Left forelimb (tissue), 1 donor: Measurements from ENCODE around the gene ASB15.

Experiments used
- DNase-seq: peaks from one replicate; pipeline ENCODE4 v3.0.0-alpha.2; 2018; ENCODE audit warnings: low spot score

The ASB15 gene

DNA sequence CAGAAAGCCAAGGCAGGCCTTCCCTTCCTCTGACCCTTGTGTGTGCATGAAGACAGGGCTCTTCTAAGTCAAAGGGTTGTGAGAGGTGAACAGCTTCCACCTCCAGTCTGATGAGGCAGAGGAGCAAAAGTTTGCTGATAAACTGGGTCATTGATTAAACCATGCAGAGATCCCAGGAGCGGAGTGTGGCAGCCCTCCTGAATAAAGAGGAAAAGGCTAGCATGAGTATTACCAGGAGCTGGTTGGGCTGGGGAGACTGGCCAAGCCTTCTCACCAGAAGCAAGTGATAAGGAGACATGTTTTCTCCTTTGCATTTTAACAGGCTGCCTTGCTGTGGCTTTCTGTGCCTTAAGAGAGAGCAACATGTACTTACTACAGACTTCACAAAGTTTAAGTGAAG, 64.3 kb downstream of the ASB15 start:
- DNase-seq: no peak

DNA sequence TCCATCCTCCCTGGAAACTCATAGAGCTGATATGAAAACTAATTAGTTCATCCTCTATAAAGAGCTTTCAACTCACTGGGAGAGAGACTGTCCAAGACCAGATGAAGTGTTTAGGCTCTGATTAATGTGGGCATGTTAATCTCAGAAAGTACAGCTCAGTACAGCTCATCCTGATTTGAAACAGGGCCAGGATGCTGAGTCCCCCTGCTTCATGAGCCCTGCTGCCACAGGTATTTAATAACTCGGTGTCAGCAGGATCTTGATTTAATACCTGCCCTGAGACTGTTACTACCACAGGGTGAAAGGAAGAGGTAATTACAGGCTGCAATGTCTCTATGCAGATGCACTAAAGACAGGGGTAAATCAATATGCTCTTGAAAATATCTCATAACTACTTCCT, 64.9 kb downstream of the ASB15 start:
- no peak for DNase-seq

DNA sequence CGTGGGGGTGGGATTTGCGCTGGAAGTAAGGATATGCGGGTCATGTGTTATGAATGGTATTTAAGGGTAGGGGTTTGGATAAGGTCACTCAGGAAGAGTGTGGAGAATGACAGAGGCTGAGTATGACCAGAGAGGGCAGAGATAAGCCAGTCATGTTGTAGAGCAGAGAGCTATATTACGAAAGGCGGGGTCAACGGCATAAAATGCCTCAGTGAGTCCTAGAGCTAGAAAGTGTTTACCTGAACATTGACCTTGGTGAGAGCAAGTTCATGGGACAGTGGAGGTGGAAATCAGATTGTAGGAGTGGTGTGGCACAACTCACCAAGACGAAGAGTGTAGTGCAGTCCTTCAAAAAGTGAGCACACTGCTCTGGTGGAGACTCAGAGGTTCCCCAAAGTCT, 67.9 kb downstream of the ASB15 start:
- DNase-seq: no peak

DNA sequence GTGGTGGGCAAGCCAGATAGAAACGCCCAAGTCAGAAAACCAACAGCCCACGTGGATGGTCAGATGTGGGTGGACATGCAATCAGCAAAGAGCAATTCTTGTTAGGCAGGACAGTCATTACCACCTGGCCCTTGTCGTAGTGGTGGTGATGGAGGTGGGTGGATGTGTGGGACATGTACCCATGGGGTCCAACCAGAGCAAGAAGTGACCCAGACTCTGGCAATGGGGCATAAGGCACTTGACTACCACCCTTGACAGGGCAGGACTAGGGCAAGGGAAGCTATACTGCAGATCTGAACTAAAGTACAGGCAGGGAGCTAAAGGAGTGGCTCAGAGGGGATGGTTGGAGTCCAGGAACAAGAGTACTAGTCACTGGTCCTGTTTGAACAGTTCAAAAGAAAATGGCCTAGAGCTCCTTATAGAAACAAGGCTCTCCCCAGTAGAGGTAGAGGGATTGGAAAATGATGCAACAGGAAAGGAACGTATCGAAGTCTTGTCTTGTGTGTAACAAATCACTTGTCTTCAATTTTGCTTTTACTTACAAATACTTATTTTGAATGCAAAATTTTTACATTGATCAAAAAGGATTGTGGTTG, 71.6 kb downstream of the ASB15 start:
- DNase-seq: no peak

DNA sequence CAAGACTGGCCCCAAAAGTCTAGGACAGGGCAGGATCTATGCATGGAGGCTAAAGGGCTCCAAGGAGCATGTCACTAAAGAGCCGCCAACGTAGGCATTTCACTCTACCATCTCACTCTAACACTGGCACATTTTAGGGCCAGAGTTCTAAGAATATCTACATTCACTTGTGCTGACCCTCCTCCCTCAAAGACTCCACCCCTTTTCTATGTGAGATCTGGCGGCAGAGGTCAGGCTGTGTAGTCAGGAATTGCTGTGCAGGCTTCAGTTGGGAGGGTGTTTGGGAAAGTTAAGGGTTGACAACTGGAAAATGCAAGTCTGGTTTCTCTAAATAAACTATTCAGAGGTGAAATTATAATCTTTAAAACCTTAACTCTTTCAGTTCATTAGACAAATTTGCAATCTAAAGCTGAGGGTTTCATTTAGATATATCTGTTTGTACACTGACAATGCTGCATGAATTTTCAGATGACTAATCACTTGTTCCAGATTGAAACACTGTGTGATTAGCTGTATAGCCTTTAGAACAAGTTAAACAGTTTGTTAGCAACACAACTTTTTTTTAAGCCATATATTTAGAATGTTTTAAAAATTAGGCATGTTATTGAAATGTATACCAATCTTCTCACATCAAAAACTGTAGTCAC, 72.3 kb downstream of the ASB15 start:
- DNase-seq: no peak

DNA sequence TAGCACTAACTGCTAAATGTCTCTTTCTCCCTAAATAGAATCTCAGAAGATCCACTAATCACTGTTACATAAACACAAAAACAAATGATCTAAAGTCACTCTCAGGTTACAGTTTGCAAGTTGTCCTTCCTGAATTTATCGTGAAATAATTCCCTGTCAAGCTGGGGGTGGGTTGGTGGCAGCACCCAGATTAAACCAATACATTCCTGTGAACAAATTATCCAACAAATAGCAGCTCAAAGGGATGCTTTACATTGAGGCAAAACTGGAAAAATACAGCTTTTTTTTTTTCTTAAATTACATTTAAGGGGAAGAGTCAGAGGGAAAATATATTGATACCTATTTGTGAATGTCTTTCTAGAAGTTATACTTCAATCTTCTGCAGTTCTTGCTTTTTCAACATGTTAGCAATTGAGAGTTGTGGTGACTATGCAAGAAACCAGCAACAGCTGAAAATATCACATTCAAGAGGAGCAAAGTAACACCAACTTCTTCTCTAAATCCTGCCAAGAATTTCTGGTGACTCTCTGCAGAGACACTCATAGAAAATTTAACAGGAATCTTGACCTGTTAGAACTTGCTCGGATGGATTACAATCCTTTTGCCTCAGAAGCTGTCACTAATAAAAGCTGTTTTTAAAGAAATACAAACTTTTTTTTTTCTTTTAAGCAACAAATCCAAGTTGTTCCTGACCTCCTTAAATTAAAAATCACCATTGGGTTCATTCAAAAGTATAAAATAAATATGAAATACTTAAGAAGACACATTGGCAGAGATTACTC, 73.0 kb downstream of the ASB15 start:
- no peak for DNase-seq

DNA sequence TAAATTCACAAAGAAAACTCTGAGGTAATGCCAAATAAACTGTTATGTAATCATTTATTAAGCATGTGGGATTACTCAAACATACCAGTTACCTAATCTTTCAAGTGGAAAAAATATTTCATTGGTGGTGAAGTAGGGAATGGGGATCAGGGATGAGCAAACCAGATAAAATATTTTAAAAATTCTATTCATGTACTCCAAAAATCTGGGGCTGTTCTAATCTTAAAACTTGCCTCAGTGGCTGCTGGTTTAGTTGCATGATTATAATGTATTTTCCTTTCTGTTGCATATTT, 73.5 kb downstream of the ASB15 start:
- no peak for DNase-seq

DNA sequence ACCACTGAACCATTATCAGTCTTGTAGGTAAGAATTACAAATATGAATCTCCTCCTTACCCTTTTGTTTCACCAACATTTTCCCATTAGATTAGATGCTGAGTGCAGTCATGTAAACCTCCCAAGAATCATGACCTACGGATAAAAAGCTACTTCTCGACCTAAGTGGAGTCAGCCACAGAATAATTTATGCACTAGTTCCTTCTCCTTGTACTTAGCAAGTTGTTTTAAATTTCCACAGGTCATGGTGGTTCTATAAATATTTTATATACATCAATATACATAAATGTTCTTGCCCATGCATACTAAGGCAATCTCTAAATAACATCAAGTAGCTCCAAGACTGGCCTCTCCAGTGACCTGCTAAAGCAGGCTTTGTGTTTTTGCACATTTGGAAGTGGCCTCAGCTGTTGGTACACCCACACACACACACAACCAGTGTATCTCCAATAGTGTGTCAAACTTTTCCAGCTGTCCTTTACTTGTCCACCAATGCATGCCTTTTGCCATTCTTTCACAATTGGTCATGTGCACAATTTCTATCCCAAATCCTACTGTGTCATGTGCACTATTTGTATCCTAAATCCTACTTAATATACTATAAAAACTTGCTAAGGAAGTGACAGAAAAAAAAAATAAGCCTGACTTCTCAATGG, 75.6 kb downstream of the ASB15 start:
- no peak for DNase-seq

DNA sequence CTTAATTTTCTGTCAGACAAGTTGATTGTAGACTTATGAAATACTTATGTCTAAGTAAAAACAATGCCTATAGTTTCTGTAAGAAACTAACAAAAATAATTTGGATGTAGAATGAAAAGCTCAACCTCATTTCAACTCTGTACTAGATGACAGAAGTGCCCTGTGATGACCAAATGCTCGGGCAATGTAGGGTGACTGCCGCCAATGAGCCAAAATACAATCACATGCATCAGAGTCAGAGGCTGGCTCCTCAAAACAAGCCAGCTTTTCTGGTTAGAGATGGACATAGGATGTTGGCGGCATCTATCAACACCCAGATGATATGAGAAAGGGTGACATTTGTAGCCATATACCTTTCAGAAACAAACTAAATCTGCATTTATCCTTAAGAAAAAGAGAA, 78.0 kb downstream of the ASB15 start:
- no peak for DNase-seq

DNA sequence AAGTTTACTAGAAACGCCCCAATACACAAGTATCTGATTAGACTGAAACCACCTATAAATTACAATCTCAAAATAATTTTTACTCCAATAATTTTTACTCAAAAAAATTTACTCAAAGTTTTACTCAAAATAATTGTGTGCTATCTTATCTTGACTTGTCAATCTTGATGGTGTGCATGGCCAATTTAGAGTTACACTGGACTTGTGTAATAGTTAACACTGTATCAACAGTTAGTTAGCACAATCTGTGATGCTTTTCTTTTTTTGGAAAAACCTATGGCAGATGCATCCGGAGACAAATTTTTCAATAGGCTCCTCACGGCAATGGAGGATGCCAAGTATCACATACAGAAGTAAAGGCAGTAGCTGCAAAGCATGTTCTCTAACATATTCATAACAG, 79.0 kb downstream of the ASB15 start:
- DNase-seq: no peak

DNA sequence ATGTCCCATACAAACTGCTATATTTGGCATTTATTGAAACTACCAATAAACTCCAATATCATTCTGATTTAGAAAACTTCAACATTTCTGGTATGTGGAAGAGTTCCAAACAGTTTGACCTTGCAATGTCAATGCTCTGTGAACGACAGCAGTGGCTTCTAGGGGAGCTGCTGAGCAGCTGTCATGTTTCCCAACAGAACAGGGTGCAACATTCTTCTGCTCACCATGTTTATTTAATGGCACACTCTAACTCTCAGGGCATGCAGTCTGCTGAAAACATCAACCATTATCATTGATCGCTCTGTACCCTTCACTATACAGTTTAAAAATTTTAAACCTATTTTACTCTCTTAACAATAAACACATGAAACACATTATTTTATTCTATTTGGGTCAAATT, 79.9 kb downstream of the ASB15 start:
- no peak for DNase-seq

DNA sequence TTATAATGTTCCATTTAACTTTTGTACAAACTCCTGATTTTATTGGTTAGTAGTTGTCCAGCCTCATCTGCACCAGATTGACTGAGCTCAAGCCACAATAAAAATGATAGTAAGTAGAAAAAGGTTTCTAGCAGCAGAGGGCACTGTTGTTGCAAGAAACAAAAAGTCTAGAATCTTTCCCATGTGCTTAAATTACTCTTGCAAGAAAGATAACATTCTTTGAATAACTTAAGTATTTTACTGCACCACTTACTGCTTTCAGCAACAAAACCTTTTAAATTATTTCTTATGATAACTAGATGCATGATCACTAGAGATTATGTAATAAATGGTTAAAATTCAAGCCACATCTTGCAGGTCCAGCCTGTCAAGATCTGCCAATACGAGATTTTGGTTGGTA, 81.1 kb downstream of the ASB15 start:
- no peak for DNase-seq

DNA sequence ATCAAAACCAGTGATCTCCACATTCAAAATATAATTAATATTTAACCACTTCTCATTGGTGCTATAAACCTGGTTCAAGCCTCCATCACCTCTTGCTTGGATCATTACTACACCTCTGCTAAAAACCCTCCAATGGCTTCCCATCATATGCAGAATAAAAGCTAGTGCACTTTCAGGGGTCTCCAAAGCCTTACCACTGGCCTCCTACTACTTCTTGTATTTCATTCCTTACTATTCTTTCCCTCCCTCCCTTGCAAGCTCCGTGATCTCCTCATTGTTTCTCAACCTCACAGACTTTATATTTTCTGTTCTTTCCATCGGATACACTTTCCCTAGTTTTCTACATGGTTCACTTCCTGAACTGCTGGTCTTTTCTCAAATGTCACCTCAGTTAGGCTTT, 85.5 kb downstream of the ASB15 start:
- DNase-seq: no peak

DNA sequence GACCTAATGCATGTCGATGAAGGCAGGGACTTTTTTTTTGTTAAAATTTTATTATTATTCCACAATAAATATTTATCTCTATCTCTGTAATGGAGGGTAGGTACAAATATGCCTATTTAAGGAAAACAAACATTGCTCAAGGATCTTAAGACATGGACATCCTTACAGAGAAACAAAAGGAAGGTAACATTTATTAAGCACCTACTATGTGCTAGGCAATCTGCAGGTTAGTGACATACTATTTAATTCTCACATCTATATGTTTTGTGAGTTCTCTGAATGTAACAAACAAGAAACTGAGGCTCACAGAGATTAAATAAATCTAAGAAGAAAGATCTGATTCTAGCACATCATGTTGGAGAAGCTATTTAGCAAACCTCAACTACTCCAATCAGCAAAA, 86.1 kb downstream of the ASB15 start:
- DNase-seq: no peak
